ENCODE results near the gene SIK2.

GRCh38 chr11:111720801-111721494 is 118.7 kb downstream of the SIK2 start:
- TF ChIP-seq POLR2A (IDR thresholded peaks at IDR 0.05) (no peak), EP300 (IDR thresholded peaks at IDR 0.05; ENCODE audit: low read depth) (no peak)
- TF ChIP-seq, protein P1, sequence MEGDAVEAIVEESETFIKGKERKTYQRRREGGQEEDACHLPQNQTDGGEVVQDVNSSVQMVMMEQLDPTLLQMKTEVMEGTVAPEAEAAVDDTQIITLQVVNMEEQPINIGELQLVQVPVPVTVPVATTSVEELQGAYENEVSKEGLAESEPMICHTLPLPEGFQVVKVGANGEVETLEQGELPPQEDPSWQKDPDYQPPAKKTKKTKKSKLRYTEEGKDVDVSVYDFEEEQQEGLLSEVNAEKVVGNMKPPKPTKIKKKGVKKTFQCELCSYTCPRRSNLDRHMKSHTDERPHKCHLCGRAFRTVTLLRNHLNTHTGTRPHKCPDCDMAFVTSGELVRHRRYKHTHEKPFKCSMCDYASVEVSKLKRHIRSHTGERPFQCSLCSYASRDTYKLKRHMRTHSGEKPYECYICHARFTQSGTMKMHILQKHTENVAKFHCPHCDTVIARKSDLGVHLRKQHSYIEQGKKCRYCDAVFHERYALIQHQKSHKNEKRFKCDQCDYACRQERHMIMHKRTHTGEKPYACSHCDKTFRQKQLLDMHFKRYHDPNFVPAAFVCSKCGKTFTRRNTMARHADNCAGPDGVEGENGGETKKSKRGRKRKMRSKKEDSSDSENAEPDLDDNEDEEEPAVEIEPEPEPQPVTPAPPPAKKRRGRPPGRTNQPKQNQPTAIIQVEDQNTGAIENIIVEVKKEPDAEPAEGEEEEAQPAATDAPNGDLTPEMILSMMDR (IDR thresholded peaks at IDR 0.05): no peak
